ENCODE results near the gene ZNF732.

GRCh38 chr4:288891-289290 lies 16.4 kb downstream of the ZNF732 start:
- TF ChIP-seq CTCF (IDR thresholded peaks at IDR 0.05; ENCODE audit: insufficient read depth, low read length) = no peak
- no peak for TF ChIP-seq REST (IDR thresholded peaks at IDR 0.05; ENCODE audit: insufficient replicate concordance, low read depth)
- no peak for TF ChIP-seq POLR2AphosphoS5 (IDR thresholded peaks at IDR 0.05; ENCODE audit: low read depth)
